ENCODE results near the gene CHMP4B.

DNA sequence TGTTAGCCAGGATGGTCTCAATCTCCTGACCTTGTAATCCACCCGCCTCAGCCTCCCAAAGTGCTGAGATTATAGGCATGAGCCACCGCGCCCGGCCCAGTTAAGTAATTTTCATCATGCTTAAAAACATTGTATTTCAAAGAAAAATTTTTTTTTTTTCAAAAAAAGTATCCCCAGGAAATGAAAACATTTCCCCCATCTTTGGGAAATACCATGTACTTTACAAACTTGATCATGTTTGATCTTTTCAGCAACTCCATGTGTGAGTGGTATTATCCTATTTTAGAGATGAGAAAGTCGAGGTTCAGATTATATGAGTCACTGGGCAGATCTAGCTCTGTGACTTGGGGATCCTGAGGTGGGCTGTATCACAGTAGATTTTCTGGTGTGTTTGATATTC is 11.8 kb downstream of the CHMP4B start:
- TF ChIP-seq, protein P1, sequence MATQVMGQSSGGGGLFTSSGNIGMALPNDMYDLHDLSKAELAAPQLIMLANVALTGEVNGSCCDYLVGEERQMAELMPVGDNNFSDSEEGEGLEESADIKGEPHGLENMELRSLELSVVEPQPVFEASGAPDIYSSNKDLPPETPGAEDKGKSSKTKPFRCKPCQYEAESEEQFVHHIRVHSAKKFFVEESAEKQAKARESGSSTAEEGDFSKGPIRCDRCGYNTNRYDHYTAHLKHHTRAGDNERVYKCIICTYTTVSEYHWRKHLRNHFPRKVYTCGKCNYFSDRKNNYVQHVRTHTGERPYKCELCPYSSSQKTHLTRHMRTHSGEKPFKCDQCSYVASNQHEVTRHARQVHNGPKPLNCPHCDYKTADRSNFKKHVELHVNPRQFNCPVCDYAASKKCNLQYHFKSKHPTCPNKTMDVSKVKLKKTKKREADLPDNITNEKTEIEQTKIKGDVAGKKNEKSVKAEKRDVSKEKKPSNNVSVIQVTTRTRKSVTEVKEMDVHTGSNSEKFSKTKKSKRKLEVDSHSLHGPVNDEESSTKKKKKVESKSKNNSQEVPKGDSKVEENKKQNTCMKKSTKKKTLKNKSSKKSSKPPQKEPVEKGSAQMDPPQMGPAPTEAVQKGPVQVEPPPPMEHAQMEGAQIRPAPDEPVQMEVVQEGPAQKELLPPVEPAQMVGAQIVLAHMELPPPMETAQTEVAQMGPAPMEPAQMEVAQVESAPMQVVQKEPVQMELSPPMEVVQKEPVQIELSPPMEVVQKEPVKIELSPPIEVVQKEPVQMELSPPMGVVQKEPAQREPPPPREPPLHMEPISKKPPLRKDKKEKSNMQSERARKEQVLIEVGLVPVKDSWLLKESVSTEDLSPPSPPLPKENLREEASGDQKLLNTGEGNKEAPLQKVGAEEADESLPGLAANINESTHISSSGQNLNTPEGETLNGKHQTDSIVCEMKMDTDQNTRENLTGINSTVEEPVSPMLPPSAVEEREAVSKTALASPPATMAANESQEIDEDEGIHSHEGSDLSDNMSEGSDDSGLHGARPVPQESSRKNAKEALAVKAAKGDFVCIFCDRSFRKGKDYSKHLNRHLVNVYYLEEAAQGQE (IDR thresholded peaks at IDR 0.05) = no peak
- TF ChIP-seq, protein P2, sequence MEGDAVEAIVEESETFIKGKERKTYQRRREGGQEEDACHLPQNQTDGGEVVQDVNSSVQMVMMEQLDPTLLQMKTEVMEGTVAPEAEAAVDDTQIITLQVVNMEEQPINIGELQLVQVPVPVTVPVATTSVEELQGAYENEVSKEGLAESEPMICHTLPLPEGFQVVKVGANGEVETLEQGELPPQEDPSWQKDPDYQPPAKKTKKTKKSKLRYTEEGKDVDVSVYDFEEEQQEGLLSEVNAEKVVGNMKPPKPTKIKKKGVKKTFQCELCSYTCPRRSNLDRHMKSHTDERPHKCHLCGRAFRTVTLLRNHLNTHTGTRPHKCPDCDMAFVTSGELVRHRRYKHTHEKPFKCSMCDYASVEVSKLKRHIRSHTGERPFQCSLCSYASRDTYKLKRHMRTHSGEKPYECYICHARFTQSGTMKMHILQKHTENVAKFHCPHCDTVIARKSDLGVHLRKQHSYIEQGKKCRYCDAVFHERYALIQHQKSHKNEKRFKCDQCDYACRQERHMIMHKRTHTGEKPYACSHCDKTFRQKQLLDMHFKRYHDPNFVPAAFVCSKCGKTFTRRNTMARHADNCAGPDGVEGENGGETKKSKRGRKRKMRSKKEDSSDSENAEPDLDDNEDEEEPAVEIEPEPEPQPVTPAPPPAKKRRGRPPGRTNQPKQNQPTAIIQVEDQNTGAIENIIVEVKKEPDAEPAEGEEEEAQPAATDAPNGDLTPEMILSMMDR (IDR thresholded peaks at IDR 0.05; ENCODE audit: low read depth, low read length, missing input control) = no peak
- TF ChIP-seq, protein P3, sequence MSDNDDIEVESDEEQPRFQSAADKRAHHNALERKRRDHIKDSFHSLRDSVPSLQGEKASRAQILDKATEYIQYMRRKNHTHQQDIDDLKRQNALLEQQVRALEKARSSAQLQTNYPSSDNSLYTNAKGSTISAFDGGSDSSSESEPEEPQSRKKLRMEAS (IDR thresholded peaks at IDR 0.05) = no peak
- TF ChIP-seq, protein P4, sequence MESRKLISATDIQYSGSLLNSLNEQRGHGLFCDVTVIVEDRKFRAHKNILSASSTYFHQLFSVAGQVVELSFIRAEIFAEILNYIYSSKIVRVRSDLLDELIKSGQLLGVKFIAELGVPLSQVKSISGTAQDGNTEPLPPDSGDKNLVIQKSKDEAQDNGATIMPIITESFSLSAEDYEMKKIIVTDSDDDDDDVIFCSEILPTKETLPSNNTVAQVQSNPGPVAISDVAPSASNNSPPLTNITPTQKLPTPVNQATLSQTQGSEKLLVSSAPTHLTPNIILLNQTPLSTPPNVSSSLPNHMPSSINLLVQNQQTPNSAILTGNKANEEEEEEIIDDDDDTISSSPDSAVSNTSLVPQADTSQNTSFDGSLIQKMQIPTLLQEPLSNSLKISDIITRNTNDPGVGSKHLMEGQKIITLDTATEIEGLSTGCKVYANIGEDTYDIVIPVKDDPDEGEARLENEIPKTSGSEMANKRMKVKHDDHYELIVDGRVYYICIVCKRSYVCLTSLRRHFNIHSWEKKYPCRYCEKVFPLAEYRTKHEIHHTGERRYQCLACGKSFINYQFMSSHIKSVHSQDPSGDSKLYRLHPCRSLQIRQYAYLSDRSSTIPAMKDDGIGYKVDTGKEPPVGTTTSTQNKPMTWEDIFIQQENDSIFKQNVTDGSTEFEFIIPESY (IDR thresholded peaks at IDR 0.05) = no peak
- TF ChIP-seq FOXA1 (IDR thresholded peaks at IDR 0.05) = no peak
- TF ChIP-seq RAD21 (IDR thresholded peaks at IDR 0.05) = no peak
- TF ChIP-seq GABPA (IDR thresholded peaks at IDR 0.05 in 1 of 2, conservative IDR thresholded peaks at IDR 0.05 in 1 of 2) = no peak
- TF ChIP-seq TAF1 (conservative IDR thresholded peaks at IDR 0.05) = no peak
- TF ChIP-seq, protein P5, sequence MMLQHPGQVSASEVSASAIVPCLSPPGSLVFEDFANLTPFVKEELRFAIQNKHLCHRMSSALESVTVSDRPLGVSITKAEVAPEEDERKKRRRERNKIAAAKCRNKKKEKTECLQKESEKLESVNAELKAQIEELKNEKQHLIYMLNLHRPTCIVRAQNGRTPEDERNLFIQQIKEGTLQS (IDR thresholded peaks at IDR 0.05) = no peak
- TF ChIP-seq EGR1 (IDR thresholded peaks at IDR 0.05; ENCODE audit: low read depth in 2 of 2) = no peak
- TF ChIP-seq SP1 (IDR thresholded peaks at IDR 0.05) = no peak
- TF ChIP-seq YY1 (IDR thresholded peaks at IDR 0.05) = no peak

Measured in liver (tissue), 3 donors.